H1 (cell line): ENCODE measurements around the gene CTNNA3. TPM values are rescaled to one million over a fixed set of nuclear protein-coding genes. Genes with fewer than 3 reads are reported as not detected.

ENCODE experiments used
- CTCF ChIA-PET: fragments of 300-600 bp; sonication (Branson Sonifier 250); formaldehyde crosslinking; loops from one replicate; lab custom pipeline; 2021; ENCODE audit not compliant: partially characterized antibody; lab: Charles Lee
- POLR2A ChIA-PET: fragments of 300-600 bp; sonication (Branson Sonifier 250); formaldehyde crosslinking; loops from one replicate; lab custom pipeline; 2021; ENCODE audit warnings: inconsistent platforms; ENCODE audit not compliant: partially characterized antibody; lab: Charles Lee
- DNase-seq, 2 experiments: peaks; one replicate each; pipeline versions ENCODE4 v3.0.0 to v3.0.0-alpha.2; 2010 to 2022; ENCODE audit warnings: low spot score in 2 of 2, low read depth in 1 of 2, mixed read lengths in 1 of 2
- FAIRE-seq: peaks from 2 replicates; lab custom pipeline; 2011; peaks lifted over from hg19 to GRCh38; lab: Jason Lieb, UNC
- H2AFZ ChIP-seq: 2 replicates; pipeline ENCODE4 v1.8.1; 2012; ENCODE audit warnings: low read length, inconsistent platforms
- H2AK5ac ChIP-seq: 2 replicates; pipeline ENCODE4 v1.6.1; 2013; ENCODE audit warnings: low read depth, low read length
- H2BK120ac ChIP-seq: replicated peaks from 2 replicates; pipeline ENCODE3; 2013; ENCODE audit warnings: low read depth, low read length, inconsistent platforms
- H2BK12ac ChIP-seq: 2 replicates; pipeline ENCODE4 v1.6.1; 2013; ENCODE audit warnings: low read depth, low read length
- H2BK15ac ChIP-seq: 2 replicates; pipeline ENCODE4 v1.6.1; 2013; ENCODE audit warnings: low read length
- H2BK20ac ChIP-seq: 2 replicates; pipeline ENCODE4 v1.6.1; 2013; ENCODE audit warnings: low read length
- H2BK5ac ChIP-seq: 2 replicates; pipeline ENCODE4 v1.6.1; 2013; ENCODE audit warnings: low read depth, low read length
- H3K14ac ChIP-seq: 2 replicates; pipeline ENCODE4 v1.6.1; 2013; ENCODE audit warnings: inconsistent platforms; ENCODE audit not compliant: insufficient read length
- H3K18ac ChIP-seq: 2 replicates; pipeline ENCODE4 v1.6.1; 2013; ENCODE audit warnings: low read length; ENCODE audit errors: extremely low read depth
- H3K23ac ChIP-seq: 2 replicates; pipeline ENCODE4 v1.6.1; 2013; ENCODE audit warnings: inconsistent platforms; ENCODE audit not compliant: insufficient read length
- H3K23me2 ChIP-seq: 2 replicates; pipeline ENCODE4 v1.6.1; 2013; ENCODE audit warnings: low read depth, low read length
- H3K27ac ChIP-seq: 2 replicates; pipeline ENCODE4 v1.6.1; 2011; ENCODE audit warnings: low read depth, low read length, inconsistent platforms
- H3K27me3 ChIP-seq, 4 experiments: replicated peaks in 1 of 4; 1 replicate in 1 of 4; 2 replicates in 3 of 4; pipeline versions ENCODE4 v1.6.1 to v1.8.1; 2011 to 2013; ENCODE audit warnings: low read length in 3 of 4, mild to moderate bottlenecking in 3 of 4, inconsistent platforms in 2 of 4, mixed read lengths in 2 of 4, moderate library complexity in 1 of 4; ENCODE audit not compliant: control insufficient read depth in 3 of 4, insufficient read depth in 3 of 4; ENCODE audit errors: extremely low read depth in 1 of 4
- H3K36me3 ChIP-seq, 4 experiments: 2 replicates each; pipeline versions ENCODE4 v1.6.1 to v1.8.1; 2011 to 2013; ENCODE audit warnings: mild to moderate bottlenecking in 4 of 4, low read length in 3 of 4, moderate library complexity in 2 of 4, control low read depth in 1 of 4, inconsistent platforms in 1 of 4; ENCODE audit not compliant: insufficient read depth in 4 of 4, control insufficient read depth in 2 of 4
- H3K4ac ChIP-seq: replicated peaks from 2 replicates; pipeline ENCODE3; 2013; ENCODE audit warnings: low read length, low read depth, mixed read lengths, inconsistent platforms; ENCODE audit not compliant: insufficient read length
- H3K4me1 ChIP-seq, 4 experiments: replicated peaks in 1 of 4; 1 replicate in 1 of 4; 2 replicates in 3 of 4; pipeline versions ENCODE4 v1.6.1 to v1.8.1; 2011 to 2013; ENCODE audit warnings: low read length in 3 of 4, inconsistent platforms in 2 of 4, mixed read lengths in 1 of 4; ENCODE audit not compliant: insufficient read depth in 4 of 4, control insufficient read depth in 3 of 4
- H3K4me2 ChIP-seq, 2 experiments: 2 replicates each; pipeline versions ENCODE4 v1.6.1 to v1.8.1; 2011 to 2013; ENCODE audit warnings: low read depth in 2 of 2, low read length in 2 of 2, control low read depth in 1 of 2, inconsistent platforms in 1 of 2, mild to moderate bottlenecking in 1 of 2; ENCODE audit not compliant: insufficient read depth in 1 of 2
- H3K4me3 ChIP-seq, 4 experiments: fragments of 200-600, 300-600 bp in 1 of 4; sonication (generic), shearing (Covaris generic), sonication (Bioruptor Twin) in 1 of 4; 2 replicates each; pipeline versions ENCODE4 v1.5.1 to v1.8.1; 2011 to 2016; ENCODE audit warnings: low read length in 4 of 4, low read depth in 3 of 4, control low read depth in 2 of 4, inconsistent platforms in 2 of 4, mild to moderate bottlenecking in 2 of 4, mixed read lengths in 1 of 4, moderate library complexity in 1 of 4; ENCODE audit not compliant: insufficient read depth in 2 of 4; ENCODE audit errors: extremely low read depth in 1 of 4
- H3K56ac ChIP-seq: replicated peaks from 2 replicates; pipeline ENCODE3; 2013; ENCODE audit warnings: low read depth, mild to moderate bottlenecking, mixed read lengths, low read length, inconsistent platforms; ENCODE audit not compliant: insufficient read length
- H3K79me1 ChIP-seq: 2 replicates; pipeline ENCODE4 v1.6.1; 2013; ENCODE audit warnings: low read depth, low read length, control low read depth
- H3K79me2 ChIP-seq, 2 experiments: 2 replicates each; pipeline versions ENCODE4 v1.6.1 to v1.8.1; 2012 to 2013; ENCODE audit warnings: low read length in 2 of 2, mild to moderate bottlenecking in 2 of 2, inconsistent platforms in 1 of 2; ENCODE audit not compliant: insufficient read depth in 2 of 2, control insufficient read depth in 1 of 2
- H3K9ac ChIP-seq, 4 experiments: replicated peaks in 1 of 4; 1 replicate in 1 of 4; 2 replicates in 3 of 4; pipeline versions ENCODE4 v1.6.1 to v1.8.1; 2011 to 2013; ENCODE audit warnings: low read depth in 3 of 4, low read length in 3 of 4, control low read depth in 2 of 4, mild to moderate bottlenecking in 2 of 4, moderate library complexity in 2 of 4, inconsistent platforms in 1 of 4; ENCODE audit errors: extremely low read depth in 1 of 4
- H3K9me3 ChIP-seq, 2 experiments: 2 replicates each; pipeline versions ENCODE4 v1.6.1 to v1.8.1; 2012 to 2013; ENCODE audit warnings: mild to moderate bottlenecking in 2 of 2, moderate library complexity in 2 of 2, control low read depth in 1 of 2, inconsistent platforms in 1 of 2, low read depth in 1 of 2, low read length in 1 of 2, mixed read lengths in 1 of 2; ENCODE audit not compliant: insufficient read depth in 2 of 2
- H4K20me1 ChIP-seq, 2 experiments: replicated peaks in 1 of 2; 2 replicates each; pipeline versions ENCODE3 to v1.8.1; 2011 to 2013; ENCODE audit warnings: inconsistent platforms in 2 of 2, low read length in 2 of 2, mild to moderate bottlenecking in 1 of 2; ENCODE audit not compliant: insufficient read depth in 2 of 2, control insufficient read depth in 1 of 2
- H4K5ac ChIP-seq: 2 replicates; pipeline ENCODE4 v1.6.1; 2013; ENCODE audit warnings: low read length, low read depth, mixed read lengths, inconsistent platforms; ENCODE audit not compliant: insufficient read length
- H4K8ac ChIP-seq: 2 replicates; pipeline ENCODE4 v1.8.0; 2013; ENCODE audit warnings: mild to moderate bottlenecking, moderate library complexity, low read length, inconsistent platforms; ENCODE audit not compliant: insufficient read depth; ENCODE audit errors: extremely low read depth
- H4K91ac ChIP-seq: replicated peaks from 2 replicates; pipeline ENCODE3; 2013; ENCODE audit warnings: low read length, mixed read lengths, inconsistent platforms; ENCODE audit not compliant: insufficient read length
- NANOG ChIP-seq: IDR thresholded peaks from 2 replicates; pipeline ENCODE4 v1.6.1; 2011; ENCODE audit warnings: low read length, low read depth, mild to moderate bottlenecking, inconsistent platforms; ENCODE audit not compliant: insufficient read depth, poor library complexity, severe bottlenecking
- WGBS, 2 experiments: shearing (Covaris generic) in 1 of 2; methylation state at CpG; one replicate each; pipeline versions ENCODE4 v1.1.6 to v1.1.7; 2013 to 2015; ENCODE audit warnings: low lambda C conversion rate in 2 of 2, mixed read lengths in 2 of 2, inconsistent platforms in 1 of 2, low coverage in 1 of 2, missing lambda C conversion rate in 1 of 2; ENCODE audit not compliant: insufficient replicate concordance in 2 of 2, insufficient coverage in 1 of 2, insufficient read length in 1 of 2; ENCODE audit errors: extremely low coverage in 1 of 2, missing lambda C conversion rate in 1 of 2; 5-methylcytosine and 5-hydroxymethylcytosine counted together
- polyA plus RNA-seq, 7 experiments: library from polyadenylated mRNA; depleted of rRNA in 3 of 7; stranded (reverse) in 5 of 7; unstranded in 2 of 7; fragments of >200 nt in 5 of 7; fragments of 200-250 nt in 2 of 7; gene quantifications; 1 replicate in 5 of 7; 2 replicates in 1 of 7; 4 replicates in 1 of 7; pipeline versions ENCODE4 v1.2.1 to v1.2.3, GENCODE V29; 2011 to 2013; ENCODE audit warnings: missing spikeins in 2 of 7, mixed read lengths in 2 of 7
- total RNA-seq: library from RNA; stranded (reverse); fragmentation: NEBNext Ultra II Directional; extraction: Animal tissue kit (Norgen Biotek cat#: 25700); gene quantifications from 2 replicates; pipeline ENCODE4 v1.2.1, GENCODE V29; 2021

Gene CTNNA3
- total and polyA plus RNA-seq, 2 of the 8 experiments (the other 6 are each of a cell fraction or from before 2014, with no cell fraction given), result 1.3 to 1.5 TPM

DNA sequence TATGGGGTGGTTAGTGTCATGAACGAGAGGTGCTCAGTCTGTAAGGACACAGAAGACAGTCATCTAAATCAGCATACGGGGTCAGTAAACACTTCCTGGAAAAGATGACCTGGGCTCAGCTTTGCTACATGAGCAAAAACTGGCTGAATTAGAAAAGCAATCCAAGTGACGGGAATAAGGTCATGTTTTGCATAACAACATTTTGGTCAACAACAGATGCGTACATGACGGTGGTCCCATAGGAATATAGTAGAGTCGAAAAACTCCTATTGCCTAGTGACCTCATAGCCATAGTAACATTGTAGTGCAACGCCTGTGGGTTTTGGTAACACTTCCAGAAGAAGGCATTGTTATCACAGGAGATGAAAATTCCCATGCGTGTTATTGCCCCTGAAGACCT, 92.9 kb downstream of the CTNNA3 start:
- Histone ChIP-seq H3K14ac (no peak overlapping the region), H3K23ac (no peak overlapping the region), H2BK20ac (no peak overlapping the region), H3K4me2 (no peak overlapping the region), H3K9me3 (no peaks in the 10 kb centered on the region), H3K4me3 (no peak overlapping the region), H3K56ac (no peak overlapping the region), H3K27ac (no peak overlapping the region), H2AFZ (no peak overlapping the region), H2BK15ac (no peak overlapping the region), H4K8ac (no peak overlapping the region), H3K4ac (no peak overlapping the region), H2BK120ac (no peak overlapping the region), H4K91ac (no peak overlapping the region), H2AK5ac (no peak overlapping the region), H3K27me3 (no peaks in the 10 kb centered on the region), H2BK12ac (no peak overlapping the region), H3K79me2 (no peaks in the 10 kb centered on the region), H4K20me1 (no peaks in the 10 kb centered on the region), H4K5ac (no peak overlapping the region), H3K23me2 (no peaks in the 10 kb centered on the region), H3K4me1 (no peaks in the 10 kb centered on the region), H3K9ac (no peak overlapping the region), H3K79me1 (no peaks in the 10 kb centered on the region), H3K18ac (no peak overlapping the region), H3K36me3 (no peaks in the 10 kb centered on the region), H2BK5ac (no peak overlapping the region)
- DNase-seq, result no peak
- WGBS, 2 experiments, result 90% methylated on average over 8 of the region's 8 CpGs; no CpG with 5 or more reads in 1 of the 2 experiments
- POLR2A ChIA-PET, result no interaction called here
- CTCF ChIA-PET, result no interaction called here
- no peak for FAIRE-seq
- TF ChIP-seq NANOG, result no peak
